Progenitor cell of endocrine pancreas (in vitro differentiated cells): Measurements from ENCODE around the gene FAM89B. TPM values are rescaled to one million over a fixed set of nuclear protein-coding genes. Genes with fewer than 3 reads are reported as not detected.
A peak's percentile ranks its signal among the peaks of the same experiment; 100 is the strongest.

Experiments
- DNase-seq: peaks from one replicate; pipeline ENCODE4 v3.0.0; 2021; ENCODE audit warnings: low spot score; ENCODE audit not compliant: unreplicated experiment
- H3K27ac Mint-ChIP-seq: 2 replicates; pipeline ENCODE4 v1.8.0; 2021; ENCODE audit warnings: mild to moderate bottlenecking, moderate library complexity, mixed read lengths
- H3K27me3 Mint-ChIP-seq: 2 replicates; pipeline ENCODE4 v1.8.0; 2021; ENCODE audit warnings: mixed read lengths
- H3K36me3 Mint-ChIP-seq: 2 replicates; pipeline ENCODE4 v1.8.0; 2022; ENCODE audit warnings: mixed read lengths; ENCODE audit not compliant: insufficient read depth
- H3K4me1 Mint-ChIP-seq: 2 replicates; pipeline ENCODE4 v1.8.0; 2021; ENCODE audit warnings: low read depth, mixed read lengths
- H3K4me3 Mint-ChIP-seq: 2 replicates; pipeline ENCODE4 v1.8.0; 2021; ENCODE audit warnings: low read depth, mild to moderate bottlenecking, moderate library complexity, mixed read lengths
- H3K9me3 Mint-ChIP-seq: 2 replicates; pipeline ENCODE4 v1.8.0; 2021; ENCODE audit warnings: low read depth, mixed read lengths
- CTCF ChIP-seq: fragments of 200-600 bp; sonication (generic); IDR thresholded peaks from one replicate; pipeline ENCODE4 v1.5.0; 2021; ENCODE audit warnings: antibody characterized with exemption, mild to moderate bottlenecking; ENCODE audit not compliant: unreplicated experiment
- total RNA-seq: library from RNA; stranded (reverse); gene quantifications from 2 replicates; pipeline ENCODE4 v1.2.1, GENCODE V29; 2021

Gene FAM89B
- total RNA-seq, 1 donor from 2014 or later: 65.0 TPM

GRCh38 chr11:65553301-65554001 lies 18.9 kb upstream of the FAM89B start:
- Mint-ChIP-seq H3K36me3 (no peaks in the 10 kb centered on the region), H3K4me3 (no peak overlapping the region), H3K9me3 (no peaks in the 10 kb centered on the region), H3K27ac (no peak overlapping the region), H3K4me1 (peaks cover 21% of the 10 kb centered on the region), H3K27me3 (peaks cover 40% of the 10 kb centered on the region)
- no peak for DNase-seq
- TF ChIP-seq CTCF: no peak

GRCh38 chr11:65554057-65554818 lies 18.1 kb upstream of the FAM89B start:
- H3K36me3 Mint-ChIP-seq: no peaks in the 10 kb centered on the region
- peak overlapping the region; percentile 82 for H3K27ac Mint-ChIP-seq
- H3K9me3 Mint-ChIP-seq: no peaks in the 10 kb centered on the region
- H3K27me3 Mint-ChIP-seq: peaks cover 32% of the 10 kb centered on the region
- no peak overlapping the region for H3K4me3 Mint-ChIP-seq
- H3K4me1 Mint-ChIP-seq: peaks cover 21% of the 10 kb centered on the region
- TF ChIP-seq CTCF: no peak
- DNase-seq: no peak

- DNase-seq: no peak
- H3K27ac Mint-ChIP-seq: peak overlapping the region; percentile 82
- TF ChIP-seq CTCF: no peak
- no peak overlapping the region for H3K4me3 Mint-ChIP-seq
- H3K36me3 Mint-ChIP-seq: no peaks in the 10 kb centered on the region
- H3K4me1 Mint-ChIP-seq: peaks cover 21% of the 10 kb centered on the region
- H3K9me3 Mint-ChIP-seq: no peaks in the 10 kb centered on the region
- H3K27me3 Mint-ChIP-seq: peaks cover 33% of the 10 kb centered on the region
These were observed 17.4 kb upstream of the FAM89B start for GRCh38 chr11:65554842-65555430.

- Mint-ChIP-seq H3K4me1 (peaks cover 24% of the 10 kb centered on the region), H3K4me3 (peak overlapping the region; percentile 55), H3K27me3 (peaks cover 41% of the 10 kb centered on the region), H3K27ac (no peak overlapping the region), H3K9me3 (no peaks in the 10 kb centered on the region), H3K36me3 (no peaks in the 10 kb centered on the region)
- no peak for TF ChIP-seq CTCF
- DNase-seq: no peak
These were observed 16.6 kb upstream of the FAM89B start for GRCh38 chr11:65555693-65556231.
